ENCODE data around the gene PIP5K1B.

PIP5K1B gene

DNA sequence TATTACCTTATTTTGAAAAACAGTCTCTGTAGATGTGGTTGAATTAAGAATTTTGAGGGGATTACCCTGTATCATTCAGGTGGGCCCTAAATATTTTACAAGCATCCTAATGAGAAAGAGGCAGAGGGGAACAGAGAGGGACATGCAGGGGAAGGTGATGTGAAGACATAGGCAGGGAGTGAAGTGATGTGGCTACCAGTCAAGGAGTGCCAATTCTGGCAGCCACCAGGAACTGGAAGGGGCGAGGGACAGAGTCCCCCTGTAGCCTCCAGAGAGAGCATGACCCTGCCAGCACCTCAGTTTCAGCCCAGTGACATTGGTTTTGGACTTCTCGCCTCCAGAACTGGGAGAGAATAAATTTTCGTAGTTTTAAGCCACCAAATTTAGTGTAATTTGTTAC lies 44.1 kb downstream of the PIP5K1B start:
- DNase-seq (ENCODE audit: low spot score in 2 of 2) = no peak
- H3K27me3 Mint-ChIP-seq = peaks cover 11% of the 10 kb centered on the region
- no peak overlapping the region for H3K4me3 Mint-ChIP-seq
- no peak for ATAC-seq (replicated peaks; ENCODE audit: extremely low read depth, poor library complexity, severe bottlenecking)
- H3K36me3 Mint-ChIP-seq (ENCODE audit: insufficient read depth) = no peaks in the 10 kb centered on the region
- no peaks in the 10 kb centered on the region for H3K9me3 Mint-ChIP-seq
- H3K4me1 Mint-ChIP-seq = no peaks in the 10 kb centered on the region
- H3K27ac Mint-ChIP-seq (ENCODE audit: low read depth) = no peak overlapping the region

DNA sequence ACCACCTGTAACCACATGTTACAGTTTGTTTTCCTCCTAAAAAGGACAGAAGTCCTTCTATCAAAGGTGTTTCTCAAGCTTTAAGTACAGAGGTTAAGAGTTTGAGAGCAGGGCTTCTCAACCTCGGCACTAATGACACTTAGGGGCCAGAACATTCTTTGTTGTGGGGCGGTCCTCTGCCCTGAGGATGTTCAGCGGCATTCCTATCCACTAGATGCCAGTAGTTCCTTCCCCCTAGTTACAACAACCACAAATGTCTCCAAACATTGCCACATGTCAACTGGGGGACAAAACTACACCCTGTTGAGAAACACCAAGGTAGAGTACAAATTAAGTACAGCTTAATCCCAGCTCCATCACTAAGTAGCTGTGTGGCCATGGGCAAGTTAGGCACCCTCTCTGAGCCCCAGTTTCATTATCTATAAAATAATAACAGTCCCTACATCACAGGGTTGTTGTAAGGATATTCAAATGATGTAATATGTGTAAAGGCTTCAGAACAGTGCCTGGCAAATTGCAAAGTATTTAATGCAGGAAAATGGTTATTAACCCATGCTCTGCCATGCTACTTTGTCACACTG lies 44.6 kb downstream of the PIP5K1B start:
- Mint-ChIP-seq H3K9me3 (no peaks in the 10 kb centered on the region), H3K27ac (ENCODE audit: low read depth) (no peak overlapping the region), H3K27me3 (peaks cover 17% of the 10 kb centered on the region), H3K4me3 (no peak overlapping the region), H3K36me3 (ENCODE audit: insufficient read depth) (no peaks in the 10 kb centered on the region), H3K4me1 (no peaks in the 10 kb centered on the region)
- DNase-seq (ENCODE audit: low spot score in 2 of 2) (no peak), ATAC-seq (replicated peaks; ENCODE audit: extremely low read depth, poor library complexity, severe bottlenecking) (no peak)

DNA sequence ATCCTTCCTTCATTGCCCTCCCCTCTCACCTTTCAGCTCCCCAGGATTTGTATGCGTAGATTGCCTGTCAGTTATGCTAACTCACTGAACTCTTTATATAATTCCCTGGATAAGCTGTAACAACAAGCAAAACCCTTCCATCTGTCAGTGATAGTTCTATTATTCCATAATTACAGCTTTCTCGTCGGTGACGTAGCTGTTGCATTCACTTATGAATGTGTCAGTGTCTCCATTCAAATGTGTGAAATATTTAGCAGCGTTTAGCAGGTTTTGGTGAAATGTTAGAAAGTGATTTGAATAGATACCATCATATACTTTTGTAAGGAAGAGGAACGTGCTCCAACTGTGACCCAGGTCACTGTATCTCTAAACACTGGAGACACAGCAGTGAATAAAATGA lies 45.2 kb downstream of the PIP5K1B start:
- no peak overlapping the region for H3K27ac Mint-ChIP-seq (ENCODE audit: low read depth)
- no peaks in the 10 kb centered on the region for H3K9me3 Mint-ChIP-seq

DNA sequence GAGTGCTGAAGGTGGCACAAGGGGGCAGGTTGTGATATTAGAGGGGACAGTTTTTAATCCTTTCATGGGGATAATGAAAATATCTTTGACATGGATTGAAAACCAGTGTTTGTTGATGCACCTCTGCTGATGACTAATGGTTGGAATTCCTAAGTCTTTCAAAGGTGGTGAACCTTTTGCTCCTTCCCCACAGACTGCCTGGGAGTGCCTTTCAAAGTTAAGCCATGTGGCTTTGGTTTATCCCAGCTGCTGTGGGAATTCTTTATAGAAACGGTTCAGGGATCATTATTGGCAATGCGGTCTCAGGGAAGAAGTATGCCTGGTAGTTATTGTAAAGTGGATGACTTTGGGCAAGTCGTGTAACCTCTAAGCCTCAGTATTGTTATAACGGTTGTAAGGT lies 45.7 kb downstream of the PIP5K1B start:
- ATAC-seq (replicated peaks; ENCODE audit: extremely low read depth, poor library complexity, severe bottlenecking) = no peak

More for the DNA sequence above, 45.2 kb downstream of the PIP5K1B start:
- Mint-ChIP-seq H3K36me3 (ENCODE audit: insufficient read depth) (no peaks in the 10 kb centered on the region), H3K4me3 (no peak overlapping the region), H3K27me3 (peaks cover 21% of the 10 kb centered on the region), H3K4me1 (no peaks in the 10 kb centered on the region)
- ATAC-seq (replicated peaks; ENCODE audit: extremely low read depth, poor library complexity, severe bottlenecking) (no peak), DNase-seq (ENCODE audit: low spot score in 2 of 2) (no peak)

DNA sequence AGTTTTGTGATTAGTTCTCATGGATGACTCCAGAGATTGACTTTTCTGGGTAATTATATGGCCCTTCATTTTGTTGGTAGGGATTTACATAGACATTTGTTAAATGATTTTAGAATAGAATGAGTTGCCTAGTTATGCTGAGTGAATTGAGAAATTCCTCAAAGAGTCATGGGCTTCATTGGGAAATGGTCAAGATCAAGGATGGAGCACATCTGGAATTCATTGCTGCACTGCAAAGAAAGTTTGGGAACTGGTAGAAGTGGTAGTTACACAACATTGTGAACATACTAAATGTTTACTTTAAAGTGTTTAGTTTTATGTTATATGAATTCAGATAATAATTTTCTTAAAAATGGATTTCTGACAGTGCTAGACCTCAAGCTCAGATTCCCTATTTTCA lies 46.5 kb downstream of the PIP5K1B start:
- Mint-ChIP-seq H3K36me3 (ENCODE audit: insufficient read depth) (no peaks in the 10 kb centered on the region), H3K27me3 (peaks cover 29% of the 10 kb centered on the region), H3K4me3 (no peak overlapping the region), H3K9me3 (no peaks in the 10 kb centered on the region), H3K27ac (ENCODE audit: low read depth) (no peak overlapping the region), H3K4me1 (no peaks in the 10 kb centered on the region)
- DNase-seq (ENCODE audit: low spot score in 2 of 2) (no peak), ATAC-seq (replicated peaks; ENCODE audit: extremely low read depth, poor library complexity, severe bottlenecking) (no peak)

More for the DNA sequence above, 45.7 kb downstream of the PIP5K1B start:
- H3K4me1 Mint-ChIP-seq = no peaks in the 10 kb centered on the region
- DNase-seq (ENCODE audit: low spot score in 2 of 2) = no peak
- peaks cover 26% of the 10 kb centered on the region for H3K27me3 Mint-ChIP-seq
- H3K36me3 Mint-ChIP-seq (ENCODE audit: insufficient read depth) = no peaks in the 10 kb centered on the region
- no peak overlapping the region for H3K4me3 Mint-ChIP-seq
- no peaks in the 10 kb centered on the region for H3K9me3 Mint-ChIP-seq
- no peak overlapping the region for H3K27ac Mint-ChIP-seq (ENCODE audit: low read depth)

DNA sequence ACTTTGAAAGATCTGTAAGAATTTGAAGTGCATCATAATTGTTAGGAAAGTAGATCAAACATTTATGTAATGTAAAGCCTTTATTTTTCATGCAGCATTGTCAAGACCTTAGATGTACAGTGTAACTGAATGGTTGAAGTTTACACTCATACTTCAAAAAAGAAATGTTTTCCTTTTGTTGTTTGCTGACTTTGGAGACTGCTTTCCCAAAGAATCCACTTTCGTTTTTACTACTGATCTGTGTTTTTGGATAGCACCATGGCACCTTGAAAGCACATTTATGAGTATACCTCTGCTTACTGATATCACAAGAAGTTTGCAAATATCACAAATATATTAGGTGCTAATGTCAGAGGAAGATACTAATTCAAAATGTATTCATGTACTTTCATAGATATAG lies 50.0 kb downstream of the PIP5K1B start:
- no peak overlapping the region for H3K4me3 Mint-ChIP-seq
- H3K36me3 Mint-ChIP-seq (ENCODE audit: insufficient read depth) = no peaks in the 10 kb centered on the region
- H3K9me3 Mint-ChIP-seq = peaks cover 8% of the 10 kb centered on the region
- DNase-seq (ENCODE audit: low spot score in 2 of 2) (no peak), ATAC-seq (replicated peaks; ENCODE audit: extremely low read depth, poor library complexity, severe bottlenecking) (no peak)
- H3K4me1 Mint-ChIP-seq = no peaks in the 10 kb centered on the region
- peaks cover 49% of the 10 kb centered on the region for H3K27me3 Mint-ChIP-seq
- H3K27ac Mint-ChIP-seq (ENCODE audit: low read depth) = no peak overlapping the region

DNA sequence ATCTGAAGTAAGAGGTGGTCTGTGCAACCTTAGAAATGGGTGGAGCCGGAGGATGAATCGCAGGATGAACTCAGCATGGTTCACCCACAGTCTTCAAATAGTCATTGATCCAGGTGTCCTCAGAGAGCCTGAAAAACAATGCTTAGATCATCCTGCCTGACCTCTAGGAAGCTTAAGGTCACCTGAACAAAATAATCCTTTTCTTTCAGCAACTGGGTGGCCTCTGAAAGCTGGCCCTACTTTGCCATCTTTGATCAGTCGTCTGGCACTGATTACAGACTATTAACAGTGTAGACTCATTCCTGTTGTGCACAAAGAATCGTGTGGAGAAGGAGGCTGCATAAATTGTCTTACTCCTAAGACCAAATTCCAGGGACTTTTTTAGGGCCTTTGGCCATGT lies 50.7 kb downstream of the PIP5K1B start:
- DNase-seq (ENCODE audit: low spot score in 2 of 2) (no peak), ATAC-seq (replicated peaks; ENCODE audit: extremely low read depth, poor library complexity, severe bottlenecking) (no peak)
- Mint-ChIP-seq H3K27me3 (peaks cover 42% of the 10 kb centered on the region), H3K9me3 (peaks cover 8% of the 10 kb centered on the region), H3K4me1 (no peaks in the 10 kb centered on the region), H3K36me3 (ENCODE audit: insufficient read depth) (no peaks in the 10 kb centered on the region), H3K27ac (ENCODE audit: low read depth) (no peak overlapping the region), H3K4me3 (no peak overlapping the region)

DNA sequence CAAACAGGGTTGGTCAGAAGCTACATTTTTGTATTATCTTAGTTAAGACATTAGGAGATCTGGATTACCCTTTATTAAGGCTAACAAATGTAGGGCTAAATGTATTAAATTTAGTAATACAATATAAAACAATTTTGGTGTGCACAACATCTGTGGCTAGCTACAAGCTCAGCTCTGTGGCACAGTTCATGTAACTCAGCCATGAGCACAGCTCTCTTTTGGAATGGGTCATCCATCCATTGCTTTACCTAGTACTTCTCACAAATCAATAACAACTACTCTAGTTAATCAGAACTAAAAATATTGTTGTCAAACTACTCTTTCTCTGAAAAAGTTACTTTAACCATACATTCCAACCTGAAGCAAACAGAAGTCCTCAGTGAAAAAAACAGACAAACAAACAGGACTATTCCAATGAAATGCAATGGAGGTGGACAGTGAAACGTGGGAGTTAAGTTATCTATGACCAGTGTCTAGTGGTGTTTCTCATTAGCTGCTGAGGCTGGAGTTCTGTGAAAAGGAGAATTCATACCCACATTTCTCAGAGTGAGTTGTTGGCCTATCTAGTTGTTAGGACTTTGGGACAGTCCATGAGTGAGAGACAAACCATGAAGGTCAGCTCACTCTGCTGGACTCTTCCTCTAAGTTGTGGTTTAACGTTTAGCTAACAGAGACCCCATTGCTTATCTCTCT lies 55.1 kb downstream of the PIP5K1B start:
- ATAC-seq (replicated peaks; ENCODE audit: extremely low read depth, poor library complexity, severe bottlenecking) = no peak
- H3K9me3 Mint-ChIP-seq = peaks cover 8% of the 10 kb centered on the region

DNA sequence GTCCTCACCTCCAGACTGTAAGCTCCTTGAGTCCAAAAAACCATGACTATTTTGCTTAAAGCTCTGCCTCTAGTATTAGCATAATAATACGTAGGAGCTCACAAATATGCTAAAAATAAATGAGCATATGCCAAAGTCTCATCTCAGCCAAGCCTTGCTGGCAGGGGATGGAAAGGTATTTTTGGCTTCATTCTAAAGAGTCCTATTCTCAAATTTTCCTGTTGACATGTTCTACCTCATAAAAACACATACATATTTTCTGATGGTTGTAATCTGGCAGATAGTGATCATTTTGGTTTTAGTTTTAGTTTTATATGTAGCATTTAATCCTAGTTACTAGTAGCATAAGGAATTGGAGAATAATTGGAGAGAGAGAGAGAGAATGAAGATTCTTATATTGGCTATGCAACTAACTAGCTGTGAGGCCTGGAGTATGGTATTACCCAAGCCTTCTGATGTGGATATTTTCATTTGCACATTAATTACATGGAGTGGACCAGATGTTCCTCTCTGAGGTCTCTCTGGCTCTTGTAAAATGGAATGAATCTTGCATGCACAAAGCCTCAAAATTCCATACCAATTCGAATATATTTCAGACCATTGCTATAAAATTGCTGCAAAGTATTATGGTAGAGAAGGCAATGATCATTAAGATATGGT lies 55.8 kb downstream of the PIP5K1B start:
- no peaks in the 10 kb centered on the region for H3K4me1 Mint-ChIP-seq
- ATAC-seq (replicated peaks; ENCODE audit: extremely low read depth, poor library complexity, severe bottlenecking) = no peak
- no peak overlapping the region for H3K4me3 Mint-ChIP-seq
- H3K27ac Mint-ChIP-seq (ENCODE audit: low read depth) = no peak overlapping the region
- peaks cover 8% of the 10 kb centered on the region for H3K9me3 Mint-ChIP-seq
- H3K36me3 Mint-ChIP-seq (ENCODE audit: insufficient read depth) = no peaks in the 10 kb centered on the region
- H3K27me3 Mint-ChIP-seq = peaks cover 25% of the 10 kb centered on the region
- no peak for DNase-seq (ENCODE audit: low spot score in 2 of 2)

More for the DNA sequence above, 55.1 kb downstream of the PIP5K1B start:
- DNase-seq (ENCODE audit: low spot score in 2 of 2) = no peak
- no peak overlapping the region for H3K4me3 Mint-ChIP-seq
- no peaks in the 10 kb centered on the region for H3K36me3 Mint-ChIP-seq (ENCODE audit: insufficient read depth)
- H3K27me3 Mint-ChIP-seq = peaks cover 32% of the 10 kb centered on the region
- no peaks in the 10 kb centered on the region for H3K4me1 Mint-ChIP-seq
- H3K27ac Mint-ChIP-seq (ENCODE audit: low read depth) = no peak overlapping the region

DNA sequence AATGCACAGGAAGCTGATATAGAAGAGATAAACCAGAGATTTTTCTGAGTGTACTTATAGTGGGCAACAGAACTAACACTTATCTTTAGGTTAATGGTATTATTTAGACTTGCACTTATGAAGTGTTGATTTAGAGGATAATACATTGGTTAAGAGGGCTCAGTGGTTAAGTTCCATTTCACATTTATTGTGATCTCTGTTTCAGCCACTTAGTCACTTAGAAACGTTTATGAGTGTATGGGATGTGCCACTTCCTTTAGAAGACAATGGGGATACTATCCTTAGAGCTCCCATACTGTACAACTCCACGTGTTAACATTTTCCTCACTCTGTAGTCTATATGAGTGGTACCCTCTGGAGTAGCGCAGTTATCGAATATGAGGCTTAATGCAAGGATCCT lies 57.5 kb downstream of the PIP5K1B start:
- Mint-ChIP-seq H3K36me3 (ENCODE audit: insufficient read depth) (no peaks in the 10 kb centered on the region), H3K9me3 (peaks cover 8% of the 10 kb centered on the region), H3K4me3 (no peak overlapping the region), H3K27me3 (peaks cover 22% of the 10 kb centered on the region), H3K27ac (ENCODE audit: low read depth) (no peak overlapping the region), H3K4me1 (no peaks in the 10 kb centered on the region)
- ATAC-seq (replicated peaks; ENCODE audit: extremely low read depth, poor library complexity, severe bottlenecking) (no peak), DNase-seq (ENCODE audit: low spot score in 2 of 2) (no peak)

DNA sequence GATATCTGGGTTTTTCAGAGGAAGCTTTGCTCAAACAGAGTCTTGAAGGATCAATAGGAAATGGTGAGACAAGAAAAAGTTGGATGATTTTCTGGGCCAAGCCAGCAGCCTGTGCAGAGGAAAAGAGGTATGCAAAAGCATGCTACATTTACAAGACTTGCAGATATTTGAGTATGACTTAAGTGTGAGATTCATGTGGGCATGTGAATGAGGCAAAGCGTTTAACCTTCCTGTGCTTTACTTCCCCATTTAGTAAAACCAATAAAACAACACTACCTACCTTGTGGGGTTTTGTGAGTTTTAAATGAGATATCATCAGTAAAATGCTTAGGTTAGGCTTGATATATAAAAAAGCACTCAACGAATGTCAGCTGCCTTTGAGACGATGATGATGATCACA lies 58.1 kb downstream of the PIP5K1B start:
- no peaks in the 10 kb centered on the region for H3K36me3 Mint-ChIP-seq (ENCODE audit: insufficient read depth)
- ATAC-seq (replicated peaks; ENCODE audit: extremely low read depth, poor library complexity, severe bottlenecking) (no peak), DNase-seq (ENCODE audit: low spot score in 2 of 2) (no peak)
- H3K27me3 Mint-ChIP-seq = peaks cover 17% of the 10 kb centered on the region
- no peaks in the 10 kb centered on the region for H3K4me1 Mint-ChIP-seq
- no peak overlapping the region for H3K27ac Mint-ChIP-seq (ENCODE audit: low read depth)
- peaks cover 6% of the 10 kb centered on the region for H3K9me3 Mint-ChIP-seq
- no peak overlapping the region for H3K4me3 Mint-ChIP-seq

DNA sequence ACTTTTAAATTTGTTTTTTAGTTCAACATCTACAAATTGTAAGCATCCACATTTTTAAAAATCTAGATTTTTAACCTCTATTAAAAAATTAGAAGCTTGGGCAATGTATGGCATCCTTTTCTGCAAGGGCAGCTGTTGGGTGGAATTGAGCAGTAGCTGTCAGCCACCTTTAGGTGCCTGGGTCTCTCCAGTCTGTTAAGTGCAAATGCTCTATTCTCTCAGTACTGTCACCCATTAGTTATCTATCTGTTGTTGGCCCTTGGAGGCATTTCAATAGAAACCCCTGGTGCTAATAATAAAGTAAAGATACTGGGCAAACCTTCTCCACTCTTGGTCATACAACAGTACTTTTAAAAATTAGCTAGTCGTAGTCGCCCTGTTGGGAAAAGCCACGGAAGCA lies 63.6 kb downstream of the PIP5K1B start:
- no peak for ATAC-seq (replicated peaks; ENCODE audit: extremely low read depth, poor library complexity, severe bottlenecking)
- H3K4me3 Mint-ChIP-seq = no peak overlapping the region

DNA sequence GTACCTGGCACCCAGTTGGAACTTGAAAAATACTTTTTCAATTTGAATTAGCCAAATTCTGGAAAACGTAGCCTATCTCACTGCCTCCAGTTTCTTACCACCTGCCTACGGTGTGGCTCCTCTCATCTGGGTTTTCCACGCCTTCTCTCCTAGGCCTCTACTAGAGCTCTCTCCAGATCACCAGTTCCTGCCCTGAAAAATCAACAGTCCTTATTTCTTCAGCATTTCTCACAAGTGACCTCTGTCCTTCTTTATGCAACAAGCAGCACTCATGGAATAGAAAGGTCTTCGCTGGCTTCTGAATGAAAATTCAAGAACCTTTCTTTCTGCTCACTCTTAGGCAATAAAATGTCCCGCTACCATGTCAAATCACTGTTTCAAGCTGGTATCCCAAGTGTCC lies 64.8 kb downstream of the PIP5K1B start:
- no peaks in the 10 kb centered on the region for H3K9me3 Mint-ChIP-seq
- no peak for DNase-seq (ENCODE audit: low spot score in 2 of 2)
- no peak for ATAC-seq (replicated peaks; ENCODE audit: extremely low read depth, poor library complexity, severe bottlenecking)
- H3K27me3 Mint-ChIP-seq = peaks cover 16% of the 10 kb centered on the region
- no peaks in the 10 kb centered on the region for H3K4me1 Mint-ChIP-seq
- H3K4me3 Mint-ChIP-seq = no peak overlapping the region
- no peak overlapping the region for H3K27ac Mint-ChIP-seq (ENCODE audit: low read depth)
- H3K36me3 Mint-ChIP-seq (ENCODE audit: insufficient read depth) = no peaks in the 10 kb centered on the region

More for the DNA sequence above, 63.6 kb downstream of the PIP5K1B start:
- DNase-seq (ENCODE audit: low spot score in 2 of 2) = no peak
- Mint-ChIP-seq H3K27me3 (peaks cover 14% of the 10 kb centered on the region), H3K27ac (ENCODE audit: low read depth) (no peak overlapping the region), H3K36me3 (ENCODE audit: insufficient read depth) (no peaks in the 10 kb centered on the region), H3K4me1 (no peaks in the 10 kb centered on the region), H3K9me3 (no peaks in the 10 kb centered on the region)

Data from central memory CD8-positive, alpha-beta T cell (primary cell).